Endodermal cell (in vitro differentiated cells): ENCODE data around the gene WSCD2. TPM values are rescaled to one million over a fixed set of nuclear protein-coding genes. Genes with fewer than 3 reads are reported as not detected.

Experiments used
- DNase-seq: peaks from one replicate; pipeline ENCODE4 v3.0.0-alpha.2; 2017
- H3K27ac ChIP-seq: 2 replicates; pipeline ENCODE4 v1.5.1; 2013; ENCODE audit warnings: mild to moderate bottlenecking, low read depth, low read length, moderate library complexity
- H3K27me3 ChIP-seq: 2 replicates; pipeline ENCODE4 v1.6.1; 2013; ENCODE audit warnings: mild to moderate bottlenecking, low read length, moderate library complexity; ENCODE audit not compliant: insufficient read depth, control insufficient read depth, poor library complexity, severe bottlenecking
- H3K36me3 ChIP-seq: 2 replicates; pipeline ENCODE4 v1.7.0; 2013; ENCODE audit warnings: mild to moderate bottlenecking, low read length, moderate library complexity; ENCODE audit not compliant: control insufficient read depth, insufficient read depth
- H3K4me1 ChIP-seq: one replicate; pipeline ENCODE4 v1.7.0; 2013; ENCODE audit warnings: low read length; ENCODE audit not compliant: control insufficient read depth, insufficient read depth
- H3K4me3 ChIP-seq: 2 replicates; pipeline ENCODE4 v1.5.1; 2013; ENCODE audit warnings: mild to moderate bottlenecking, low read length, moderate library complexity
- H3K9ac ChIP-seq: 2 replicates; pipeline ENCODE4 v1.6.1; 2013; ENCODE audit warnings: mild to moderate bottlenecking, low read length, moderate library complexity; ENCODE audit not compliant: poor library complexity, severe bottlenecking; ENCODE audit errors: extremely low read depth
- H3K9me3 ChIP-seq: 2 replicates; pipeline ENCODE4 v1.6.1; 2013; ENCODE audit warnings: mild to moderate bottlenecking, low read length, moderate library complexity; ENCODE audit not compliant: control insufficient read depth
- H3K27ac Mint-ChIP-seq: 2 replicates; pipeline ENCODE4 v1.8.0; 2020; ENCODE audit warnings: mixed read lengths
- H3K27me3 Mint-ChIP-seq: 2 replicates; pipeline ENCODE4 v1.8.0; 2021; ENCODE audit warnings: mild to moderate bottlenecking, mixed read lengths; ENCODE audit not compliant: insufficient read depth
- H3K36me3 Mint-ChIP-seq: 2 replicates; pipeline ENCODE4 v1.8.0; 2020; ENCODE audit warnings: low read depth, mixed read lengths
- H3K4me1 Mint-ChIP-seq: 2 replicates; pipeline ENCODE4 v1.8.0; 2020; ENCODE audit warnings: mixed read lengths
- H3K4me3 Mint-ChIP-seq: 2 replicates; pipeline ENCODE4 v1.8.0; 2020; ENCODE audit warnings: mild to moderate bottlenecking, moderate library complexity, mixed read lengths
- H3K9me3 Mint-ChIP-seq: 2 replicates; pipeline ENCODE4 v1.8.0; 2020; ENCODE audit warnings: mild to moderate bottlenecking, mixed read lengths
- WGBS, 2 experiments: methylation state at CpG; one replicate each; pipeline versions ENCODE4 v1.1.5 to v1.1.7; 2013; ENCODE audit warnings: missing lambda C conversion rate in 2 of 2, mixed read lengths in 1 of 2; ENCODE audit not compliant: insufficient coverage in 1 of 2, insufficient read length in 1 of 2; 5-methylcytosine and 5-hydroxymethylcytosine counted together
- total RNA-seq, 2 donors: library from RNA; stranded (reverse); fragmentation: NEBNext Ultra II Directional in 1 of 2; extraction: Animal tissue kit (Norgen Biotek cat#: 25700) in 1 of 2; gene quantifications; 2 replicates in 1 of 2; 3 replicates in 1 of 2; pipeline ENCODE4 v1.2.1, GENCODE V29; 2021
- TF ChIP-seq, protein P1 (sequence below): fragments of 200-600 bp; sonication (generic); conservative IDR thresholded peaks from 2 replicates; pipeline ENCODE4 v1.5.0; 2021; ENCODE audit warnings: antibody characterized with exemption, mild to moderate bottlenecking

The WSCD2 gene
- total RNA-seq, 2 donors from 2014 or later = 0.80 to 1.3 TPM

DNA sequence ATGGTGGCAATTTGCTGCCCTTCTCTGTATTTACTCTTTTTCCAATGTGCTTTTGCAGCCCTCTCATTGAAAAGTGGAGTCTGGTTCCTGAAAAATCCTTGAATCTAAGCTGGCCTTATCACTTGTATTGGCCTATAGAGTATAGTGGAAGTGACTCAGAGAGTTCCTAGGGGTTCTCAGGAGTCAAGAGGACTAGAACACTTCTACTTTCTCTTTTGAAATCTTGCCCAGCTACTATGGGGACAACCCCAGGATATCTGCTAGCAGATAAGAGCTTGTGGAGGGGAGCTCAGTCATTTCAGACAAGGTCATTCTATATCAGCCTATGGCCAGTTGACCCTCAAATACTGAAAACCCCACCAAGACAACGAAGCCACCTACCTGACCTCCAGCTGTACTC, 26.7 kb upstream of the WSCD2 start:
- Histone ChIP-seq H3K36me3 (no peaks in the 10 kb centered on the region), H3K4me1 (no peaks in the 10 kb centered on the region), H3K27ac (no peak overlapping the region), H3K27me3 (no peaks in the 10 kb centered on the region), H3K4me3 (no peak overlapping the region), H3K9me3 (no peaks in the 10 kb centered on the region), H3K9ac (no peak overlapping the region)
- TF ChIP-seq, protein P1, sequence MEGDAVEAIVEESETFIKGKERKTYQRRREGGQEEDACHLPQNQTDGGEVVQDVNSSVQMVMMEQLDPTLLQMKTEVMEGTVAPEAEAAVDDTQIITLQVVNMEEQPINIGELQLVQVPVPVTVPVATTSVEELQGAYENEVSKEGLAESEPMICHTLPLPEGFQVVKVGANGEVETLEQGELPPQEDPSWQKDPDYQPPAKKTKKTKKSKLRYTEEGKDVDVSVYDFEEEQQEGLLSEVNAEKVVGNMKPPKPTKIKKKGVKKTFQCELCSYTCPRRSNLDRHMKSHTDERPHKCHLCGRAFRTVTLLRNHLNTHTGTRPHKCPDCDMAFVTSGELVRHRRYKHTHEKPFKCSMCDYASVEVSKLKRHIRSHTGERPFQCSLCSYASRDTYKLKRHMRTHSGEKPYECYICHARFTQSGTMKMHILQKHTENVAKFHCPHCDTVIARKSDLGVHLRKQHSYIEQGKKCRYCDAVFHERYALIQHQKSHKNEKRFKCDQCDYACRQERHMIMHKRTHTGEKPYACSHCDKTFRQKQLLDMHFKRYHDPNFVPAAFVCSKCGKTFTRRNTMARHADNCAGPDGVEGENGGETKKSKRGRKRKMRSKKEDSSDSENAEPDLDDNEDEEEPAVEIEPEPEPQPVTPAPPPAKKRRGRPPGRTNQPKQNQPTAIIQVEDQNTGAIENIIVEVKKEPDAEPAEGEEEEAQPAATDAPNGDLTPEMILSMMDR = no peak
- no peak overlapping the region for H3K4me3 Mint-ChIP-seq
- no peaks in the 10 kb centered on the region for H3K36me3 Mint-ChIP-seq
- no peak for DNase-seq
- no peak overlapping the region for H3K27ac Mint-ChIP-seq
- WGBS, 2 experiments = 25% methylated on average over 1 of the region's 1 CpG; no CpG with 5 or more reads in 1 of the 2 experiments
- peaks cover 7% of the 10 kb centered on the region for H3K4me1 Mint-ChIP-seq
- H3K27me3 Mint-ChIP-seq = peaks cover 14% of the 10 kb centered on the region
- H3K9me3 Mint-ChIP-seq = no peaks in the 10 kb centered on the region

- no peaks in the 10 kb centered on the region for H3K9me3 Mint-ChIP-seq
- H3K27me3 Mint-ChIP-seq = peaks cover 10% of the 10 kb centered on the region
- TF ChIP-seq, protein P1 = no peak
- H3K27ac Mint-ChIP-seq = no peak overlapping the region
- H3K4me1 Mint-ChIP-seq = peaks cover 7% of the 10 kb centered on the region
- Histone ChIP-seq H3K9ac (no peak overlapping the region), H3K36me3 (no peaks in the 10 kb centered on the region), H3K27ac (no peak overlapping the region), H3K9me3 (no peaks in the 10 kb centered on the region), H3K4me3 (no peak overlapping the region), H3K4me1 (no peaks in the 10 kb centered on the region), H3K27me3 (no peaks in the 10 kb centered on the region)
- no peak for DNase-seq
- H3K4me3 Mint-ChIP-seq = no peak overlapping the region
- H3K36me3 Mint-ChIP-seq = no peaks in the 10 kb centered on the region
These were observed 26.0 kb upstream of the WSCD2 start for GRCh38 chr12:108103087-108103486.

DNA sequence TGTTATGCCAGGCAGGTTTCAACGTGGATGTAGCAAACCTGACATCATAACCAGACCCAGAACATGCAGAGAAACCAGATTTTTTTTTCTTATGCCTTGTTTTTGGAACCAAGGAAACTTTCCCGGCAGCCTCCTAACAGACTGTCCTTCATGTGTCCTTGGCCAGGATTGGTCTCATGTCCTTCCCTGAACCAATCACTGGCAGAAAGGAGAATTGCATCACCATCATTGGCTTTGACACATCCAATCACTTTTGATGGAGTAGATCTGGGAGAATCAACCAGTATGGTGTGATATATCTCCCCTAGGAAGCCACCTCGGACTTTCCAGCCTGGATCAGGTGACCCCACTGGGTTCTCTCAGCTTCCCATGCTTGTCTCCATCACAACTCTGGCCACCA, 25.6 kb upstream of the WSCD2 start:
- Mint-ChIP-seq H3K4me1 (peaks cover 7% of the 10 kb centered on the region), H3K36me3 (no peaks in the 10 kb centered on the region), H3K9me3 (no peaks in the 10 kb centered on the region), H3K4me3 (no peak overlapping the region), H3K27ac (no peak overlapping the region), H3K27me3 (peaks cover 5% of the 10 kb centered on the region)
- no peak for DNase-seq
- no peaks in the 10 kb centered on the region for H3K27me3 ChIP-seq
- H3K4me3 ChIP-seq = no peak overlapping the region
- H3K36me3 ChIP-seq = no peaks in the 10 kb centered on the region
- no peak overlapping the region for H3K27ac ChIP-seq
- no peak overlapping the region for H3K9ac ChIP-seq
- TF ChIP-seq, protein P1 = no peak
- no peaks in the 10 kb centered on the region for H3K9me3 ChIP-seq
- WGBS, 2 experiments = 93 to 94% methylated on average over 2 to 3 of the region's 3 CpGs
- H3K4me1 ChIP-seq = no peaks in the 10 kb centered on the region
